Skin epidermis (tissue), 12 donors: ENCODE results near the gene SCAPER.
A peak's percentile ranks its signal among the peaks of the same experiment; 100 is the strongest.
"Not testable (repeated sequence)": the region's sequence is repeated elsewhere in the genome, so short reads cannot be mapped to it uniquely, and the experiment has no call there.

Experiments used
- H3K27ac ChIP-seq, 21 experiments: fragments of 200-600 bp; sonication (generic) in 11 of 21; one replicate each; pipeline ENCODE4 v1.5.0; 2020; ENCODE audit warnings: mild to moderate bottlenecking in 3 of 21, inconsistent platforms in 2 of 21, moderate library complexity in 2 of 21
- H3K4me3 ChIP-seq, 7 experiments: fragments of 200-600 bp; sonication (generic) in 2 of 7; one replicate each; pipeline ENCODE4 v1.5.0; 2020; ENCODE audit warnings: inconsistent platforms in 2 of 7, mild to moderate bottlenecking in 2 of 7, moderate library complexity in 1 of 7

The SCAPER gene

DNA sequence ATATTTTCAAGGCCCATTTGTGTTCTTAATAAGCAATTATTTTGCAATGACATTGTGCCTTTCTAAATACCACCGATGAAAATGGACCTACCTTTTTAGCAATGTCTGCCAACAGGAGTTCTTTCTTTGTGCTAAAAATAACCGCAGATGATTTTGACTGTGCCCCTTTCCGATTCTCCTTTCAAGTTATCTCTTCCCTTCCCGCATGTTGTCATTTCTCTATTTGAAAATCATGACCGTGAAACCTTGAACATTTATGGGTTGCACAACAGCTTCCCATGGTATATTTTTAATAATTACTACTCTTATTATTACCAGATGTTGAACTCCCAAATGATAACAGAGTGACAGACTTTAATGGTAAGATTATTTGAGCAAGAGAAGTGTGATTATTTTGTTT, 583.5 kb downstream of the SCAPER start:
- H3K4me3 ChIP-seq: no peak overlapping the region
- no peak overlapping the region for H3K27ac ChIP-seq

- Histone ChIP-seq H3K27ac (no peak overlapping the region), H3K4me3 (no peak overlapping the region)
These were observed 584.0 kb downstream of the SCAPER start for GRCh38 chr15:76321171-76321570.

DNA sequence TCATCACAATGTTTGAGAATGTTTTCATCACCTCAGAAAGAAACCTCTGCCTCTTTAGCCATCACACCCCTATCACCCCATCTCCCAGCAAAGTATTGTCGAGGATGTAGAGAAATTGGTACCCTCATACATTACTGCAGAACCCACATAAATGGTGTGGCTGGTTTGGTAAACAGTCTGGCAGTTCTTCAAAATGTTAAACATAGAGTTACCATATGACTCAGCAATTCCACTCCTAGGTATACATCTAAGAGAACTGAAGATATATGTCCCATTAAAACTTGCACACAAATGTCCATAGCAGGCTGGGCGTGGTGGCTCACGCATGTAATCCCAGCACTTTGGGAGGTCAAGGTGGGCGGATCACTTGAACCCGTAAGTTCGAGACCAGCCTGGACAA, 585.1 kb downstream of the SCAPER start:
- Histone ChIP-seq H3K4me3 (no peak overlapping the region), H3K27ac (no peak overlapping the region)

GRCh38 chr15:76313731-76314130, 591.4 kb downstream of the SCAPER start:
- peak overlapping the region in 6 of 21 experiments; percentile 31 to 57 (median 45) for H3K27ac ChIP-seq

GRCh38 chr15:76313175-76313567, 592.0 kb downstream of the SCAPER start:
- H3K27ac ChIP-seq: peak overlapping the region in 6 of 21 experiments; percentile 31 to 57 (median 45)

More at GRCh38 chr15:76313731-76314130, 591.4 kb downstream of the SCAPER start:
- H3K4me3 ChIP-seq: no peak overlapping the region

GRCh38 chr15:76312540-76313174, 592.5 kb downstream of the SCAPER start:
- Histone ChIP-seq H3K27ac (peak overlapping the region in 8 of 21 experiments; percentile 7 to 57 (median 38)), H3K4me3 (no peak overlapping the region)

More at GRCh38 chr15:76313175-76313567, 592.0 kb downstream of the SCAPER start:
- not testable (repeated sequence) for H3K4me3 ChIP-seq

GRCh38 chr15:76311100-76311953, 593.8 kb downstream of the SCAPER start, which contains the start of gene ETFA:
ETFA (minus strand) TSS chr15:76311469; CDS start chr15:76311388, 81 bp downstream.
- H3K27ac ChIP-seq: peak within 1 kb of the TSS; percentile 32 to 94 (median 87)
- H3K4me3 ChIP-seq: peak within 1 kb of the TSS; percentile 50 to 86 (median 75)

- H3K4me3 ChIP-seq: peak overlapping the region; percentile 50 to 86 (median 75)
- peak overlapping the region; percentile 32 to 94 (median 87) for H3K27ac ChIP-seq
These were observed 594.6 kb downstream of the SCAPER start for GRCh38 chr15:76310475-76311099.

- peak overlapping the region in 1 of 7 experiments; percentile 83 for H3K4me3 ChIP-seq
- peak overlapping the region in 2 of 21 experiments; percentile 91 for H3K27ac ChIP-seq
These were observed 595.4 kb downstream of the SCAPER start for GRCh38 chr15:76309601-76310330.

GRCh38 chr15:76303909-76304308, 601.2 kb downstream of the SCAPER start:
- Histone ChIP-seq H3K4me3 (no peak overlapping the region), H3K27ac (no peak overlapping the region)

- no peak overlapping the region for H3K27ac ChIP-seq
These were observed 605.4 kb downstream of the SCAPER start for GRCh38 chr15:76299786-76300185.

DNA sequence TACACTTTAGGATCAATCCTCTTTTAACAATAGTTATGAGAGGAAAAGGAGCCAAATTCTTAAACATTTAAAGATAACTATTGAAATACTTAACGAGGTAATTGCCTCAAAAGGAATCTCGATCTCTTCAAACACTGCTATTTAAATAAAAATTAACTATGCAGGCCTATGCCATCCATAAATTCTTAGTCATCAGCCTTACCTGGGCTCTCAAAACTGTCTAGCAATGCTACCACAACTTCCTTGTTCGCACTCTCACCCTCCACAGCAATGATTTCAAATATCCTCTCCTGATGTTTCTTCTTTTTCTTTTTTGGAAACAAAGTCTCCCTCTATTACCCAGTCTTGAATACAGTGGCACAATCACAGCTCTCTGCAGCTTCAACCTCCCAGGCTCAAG, 606.2 kb downstream of the SCAPER start:
- Histone ChIP-seq H3K27ac (no peak overlapping the region), H3K4me3 (no peak overlapping the region)

More at GRCh38 chr15:76299786-76300185, 605.4 kb downstream of the SCAPER start:
- no peak overlapping the region for H3K4me3 ChIP-seq

DNA sequence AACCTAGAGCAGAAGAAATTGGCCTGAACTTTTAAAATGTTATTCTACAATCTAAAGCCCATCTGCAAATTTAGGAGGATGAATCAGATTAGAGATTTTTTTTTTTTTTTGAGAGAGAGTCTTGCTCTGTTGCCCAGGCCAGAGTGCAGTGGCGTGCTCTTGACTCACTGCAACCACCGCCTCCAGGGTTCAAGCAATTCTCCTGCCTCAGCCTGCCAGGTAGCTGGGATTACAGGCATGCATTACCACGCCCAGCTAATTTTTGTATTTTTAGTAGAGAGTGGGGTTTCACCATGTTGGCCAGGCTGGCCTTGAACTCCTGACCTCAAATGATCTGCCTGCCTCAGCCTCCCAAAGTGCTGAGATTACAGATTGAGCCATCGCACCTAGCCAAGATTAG, 607.2 kb downstream of the SCAPER start:
- H3K4me3 ChIP-seq, H3K27ac ChIP-seq: not testable (repeated sequence)
